HepG2 (cell line): ENCODE data around the gene PTPN3. TPM values are rescaled to one million over a fixed set of nuclear protein-coding genes. Genes with fewer than 3 reads are reported as not detected.

Experiments
- ATAC-seq: fragments of 200-7000 bp; cut with Tn5 transposase; 3 replicates; pipeline ENCODE4 v1.9.1; 2020; ENCODE audit warnings: mild to moderate bottlenecking, moderate library complexity
- BruUV-seq: library from RNA; stranded (reverse); fragments of 400-500 nt; replicated peaks from 2 replicates; lab custom pipeline; 2021; lab: Mats Ljungman, UMichigan
- CTCF ChIA-PET: fragments of 300-600 bp; formaldehyde crosslinking; extraction: SDS; loops from one replicate; lab custom pipeline; 2021; ENCODE audit warnings: low total read pairs, inconsistent platforms, low intra/inter-chr PET ratio; lab: Yijun Ruan, JAX
- POLR2A ChIA-PET: fragments of 350-600 bp; sonication (Branson Sonifier 250); formaldehyde crosslinking; loops from one replicate; lab custom pipeline; 2020; ENCODE audit warnings: antibody characterized with exemption, inconsistent platforms; lab: Yijun Ruan, JAX
- DNase-seq: peaks from one replicate; pipeline ENCODE4 v3.0.0-alpha.2; 2015; ENCODE audit warnings: low spot score
- FAIRE-seq: peaks from 3 replicates; lab custom pipeline; 2011; peaks lifted over from hg19 to GRCh38; lab: Jason Lieb, UNC
- H2AFZ ChIP-seq: one replicate; pipeline ENCODE4 v1.6.1; 2011; ENCODE audit warnings: low read length, inconsistent platforms
- H3K27ac ChIP-seq: fragments of 300-600 bp; 3 replicates; pipeline ENCODE4 v1.8.0; 2011; ENCODE audit warnings: mixed run types, mild to moderate bottlenecking, mixed read lengths, low read length, inconsistent platforms; ENCODE audit not compliant: insufficient read depth; ENCODE audit errors: extremely low read length
- H3K27me3 ChIP-seq, 2 experiments: fragments of 200-600 bp in 1 of 2; 2 replicates in 1 of 2; 3 replicates in 1 of 2; pipeline versions ENCODE4 v1.6.0 to v1.8.0; 2011; ENCODE audit warnings: low read length in 2 of 2, mild to moderate bottlenecking in 2 of 2, moderate library complexity in 2 of 2, inconsistent platforms in 1 of 2; ENCODE audit not compliant: insufficient read depth in 2 of 2, control insufficient read depth in 1 of 2
- H3K36me3 ChIP-seq, 2 experiments: fragments of 200-600 bp in 1 of 2; replicated peaks in 1 of 2; 2 replicates in 1 of 2; 3 replicates in 1 of 2; pipeline versions ENCODE4 v1.5.1 to v1.8.0; 2011; ENCODE audit warnings: low read length in 2 of 2, inconsistent platforms in 1 of 2; ENCODE audit not compliant: insufficient read depth in 2 of 2, control insufficient read depth in 1 of 2
- H3K4me1 ChIP-seq: 2 replicates; pipeline ENCODE4 v1.5.1; 2012; ENCODE audit warnings: low read length, inconsistent platforms; ENCODE audit not compliant: insufficient read depth
- H3K4me2 ChIP-seq: 2 replicates; pipeline ENCODE4 v1.6.0; 2011; ENCODE audit warnings: low read depth, low read length, inconsistent platforms
- H3K4me3 ChIP-seq, 3 experiments: fragments of 200-600 bp in 1 of 3; sonication (generic), shearing (Covaris generic) in 1 of 3; replicated peaks in 1 of 3; 2 replicates each; pipeline ENCODE4 v1.5.1; 2011 to 2016; ENCODE audit warnings: low read length in 3 of 3, inconsistent platforms in 2 of 3, low read depth in 2 of 3, mild to moderate bottlenecking in 2 of 3, control low read depth in 1 of 3, mixed read lengths in 1 of 3; ENCODE audit not compliant: insufficient read depth in 1 of 3
- H3K79me2 ChIP-seq: one replicate; pipeline ENCODE4 v1.6.1; 2011; ENCODE audit warnings: low read length, inconsistent platforms; ENCODE audit not compliant: insufficient read depth
- H3K9ac ChIP-seq: 2 replicates; pipeline ENCODE4 v1.6.0; 2011; ENCODE audit warnings: mild to moderate bottlenecking, low read depth, low read length, inconsistent platforms; ENCODE audit not compliant: insufficient read depth
- H3K9me3 ChIP-seq: 2 replicates; pipeline ENCODE4 v1.5.1; 2012; ENCODE audit warnings: mild to moderate bottlenecking, low read length
- H4K20me1 ChIP-seq: 2 replicates; pipeline ENCODE4 v1.6.0; 2011; ENCODE audit warnings: inconsistent platforms, mild to moderate bottlenecking, low read length, moderate library complexity; ENCODE audit not compliant: insufficient read depth
- AGO1 ChIP-seq: fragments of 200-400 bp; formaldehyde crosslinking; IDR thresholded peaks from 2 replicates; pipeline ENCODE4 v1.6.1; 2017; ENCODE audit warnings: mild to moderate bottlenecking, low read depth, low read length, moderate library complexity; ENCODE audit not compliant: poor library complexity, severe bottlenecking
- CBFB ChIP-seq: sonication (generic); formaldehyde crosslinking; IDR thresholded peaks from 2 replicates; pipeline ENCODE4 v1.4.0; 2020; ENCODE audit warnings: missing genetic modification reagents
- KDM6A ChIP-seq: IDR thresholded peaks from 2 replicates; pipeline ENCODE4 v1.6.1; 2016; ENCODE audit warnings: low read depth
- KLF6 ChIP-seq: IDR thresholded peaks from 2 replicates; pipeline ENCODE4 v1.8.0; 2016; ENCODE audit warnings: missing biosample characterization, missing genetic modification reagents
- MLLT10 ChIP-seq: sonication (generic); formaldehyde crosslinking; IDR thresholded peaks from 2 replicates; pipeline ENCODE4 v1.4.0; 2020; ENCODE audit warnings: missing genetic modification reagents
- REXO4 ChIP-seq: sonication (generic); formaldehyde crosslinking; IDR thresholded peaks from 2 replicates; pipeline ENCODE4 v1.8.0; 2022; ENCODE audit warnings: missing genetic modification reagents, mild to moderate bottlenecking, borderline replicate concordance
- SMC3 ChIP-seq: IDR thresholded peaks from 2 replicates; pipeline ENCODE4 v1.6.1; 2011; ENCODE audit warnings: low read length, improper control_type of control experiment
- TIGD3 ChIP-seq: sonication (generic); formaldehyde crosslinking; IDR thresholded peaks from 2 replicates; pipeline ENCODE4 v1.5.1; 2020; ENCODE audit warnings: mild to moderate bottlenecking, missing genetic modification reagents, borderline replicate concordance
- ZFP62 ChIP-seq: sonication (generic); formaldehyde crosslinking; IDR thresholded peaks from 2 replicates; pipeline ENCODE4 v1.4.0; 2020; ENCODE audit warnings: missing genetic modification reagents
- ZNF124 ChIP-seq: sonication (generic); formaldehyde crosslinking; IDR thresholded peaks from 2 replicates; pipeline ENCODE4 v1.4.0; 2020; ENCODE audit warnings: missing genetic modification reagents
- ZNF136 ChIP-seq: sonication (generic); formaldehyde crosslinking; IDR thresholded peaks from 2 replicates; pipeline ENCODE4 v1.8.1; 2022; ENCODE audit warnings: low read depth, mild to moderate bottlenecking, moderate library complexity, missing genetic modification reagents
- ZNF232 ChIP-seq: sonication (generic); formaldehyde crosslinking; IDR thresholded peaks from 2 replicates; pipeline ENCODE4 v1.4.0; 2020; ENCODE audit warnings: missing genetic modification reagents, borderline replicate concordance
- ZNF652 ChIP-seq: IDR thresholded peaks from 2 replicates; pipeline ENCODE4 v1.6.1; 2016; ENCODE audit warnings: low read depth, borderline replicate concordance
- ZNF761 ChIP-seq: sonication (generic); formaldehyde crosslinking; conservative IDR thresholded peaks from 2 replicates; pipeline ENCODE4 v1.4.0; 2020; ENCODE audit warnings: mild to moderate bottlenecking, missing genetic modification reagents
- WGBS: methylation state at CpG from one replicate; pipeline ENCODE4 v1.1.6; 2017; ENCODE audit warnings: low lambda C conversion rate; 5-methylcytosine and 5-hydroxymethylcytosine counted together
- in situ Hi-C: cut with HindIII; loops from 2 replicates; pipeline ENCODE4 v1.10.0; 2017; ENCODE audit warnings: low pct_unique_long_range_greater_than_20kb; ENCODE audit not compliant: extremely low pct_ligation_motif_present
- intact Hi-C: fragments of 100-400 bp; cut with micrococcal nuclease; formaldehyde crosslinking; loops from one replicate; pipeline ENCODE4 v1.10.0; 2022; ENCODE audit not compliant: unreplicated experiment
- polyA plus RNA-seq, 8 experiments: library from polyadenylated mRNA; depleted of rRNA in 3 of 8; stranded (reverse) in 7 of 8; unstranded in 1 of 8; fragments of >200 nt; fragmentation: Illumina TruSeq in 4 of 8; extraction: Trizol in 4 of 8; gene quantifications; 2 replicates each; pipeline versions ENCODE4 v1.2.1 to v1.2.3, GENCODE V29; 2011 to 2016; ENCODE audit warnings: low read depth in 4 of 8, missing spikeins in 1 of 8, mixed read lengths in 1 of 8; ENCODE audit not compliant: insufficient read depth in 1 of 8
- total RNA-seq, 5 experiments: library from RNA; depleted of rRNA; stranded (reverse); fragments of >200 nt; fragmentation: Illumina TruSeq; extraction: Trizol; gene quantifications; 2 replicates each; pipeline ENCODE4 v1.2.3, GENCODE V29; 2016; ENCODE audit warnings: low read depth in 1 of 5

Gene PTPN3
- total and polyA plus RNA-seq, 2 of the 13 experiments (the other 11 are each of a cell fraction or from before 2014, with no cell fraction given) = 5.6 to 20.5 TPM

- FAIRE-seq (no peak), ATAC-seq (no peak), DNase-seq (no peak)
- ChIA-PET CTCF (no interaction called here), POLR2A (no interaction called here)
- Histone ChIP-seq H3K9me3 (no peaks in the 10 kb centered on the region), H3K27ac (no peak overlapping the region), H3K79me2 (no peaks in the 10 kb centered on the region), H3K4me2 (no peak overlapping the region), H2AFZ (no peak overlapping the region), H3K4me1 (peaks cover 42% of the 10 kb centered on the region), H3K27me3 (no peaks in the 10 kb centered on the region; a peak in 1 of 5 replicates), H3K36me3 (no peaks in the 10 kb centered on the region), H3K9ac (no peak overlapping the region), H4K20me1 (no peaks in the 10 kb centered on the region), H3K4me3 (no peak overlapping the region)
- 46% methylated on average over 7 of the region's 7 CpGs for WGBS
- BruUV-seq = no TSS peak
- intact Hi-C loops = no loop called here
- in situ Hi-C loops = no loop called here
- TF ChIP-seq ZNF124 (no peak), AGO1 (no peak), SMC3 (no peak), ZNF136 (CRISPR knock-in tag) (no peak), TIGD3 (CRISPR knock-in tag) (no peak), REXO4 (CRISPR knock-in tag) (no peak), ZNF652 (CRISPR knock-in tag) (no peak), KDM6A (CRISPR knock-in tag) (no peak), CBFB (CRISPR knock-in tag) (no peak), ZNF761 (CRISPR knock-in tag) (no peak), ZNF232 (CRISPR knock-in tag) (no peak), KLF6 (no peak), ZFP62 (no peak), MLLT10 (CRISPR knock-in tag) (no peak)
Measured at GRCh38 chr9:109335121-109335520, 163.0 kb downstream of the PTPN3 start.
